Uterus (tissue), 2 donors: ENCODE results near the gene GHRL.

ENCODE experiments used
- POLR2A ChIP-seq, 2 donors: fragments of 450-650 bp; IDR thresholded peaks; one replicate each; pipeline ENCODE4 v1.6.1; 2016; ENCODE audit warnings: antibody characterized with exemption in 2 of 2, mild to moderate bottlenecking in 1 of 2, moderate library complexity in 1 of 2
- TF ChIP-seq, protein P1 (sequence below), 4 experiments: fragments of 200-600 bp in 2 of 4; fragments of 450-650 bp in 2 of 4; sonication (generic) in 2 of 4; IDR thresholded peaks; one replicate each; pipeline ENCODE4 v1.5.1; 2016 to 2019; ENCODE audit warnings: antibody characterized with exemption in 4 of 4, mild to moderate bottlenecking in 2 of 4, moderate library complexity in 1 of 4

GRCh38 chr3:10265833-10266232 is 26.9 kb downstream of the GHRL start:
- TF ChIP-seq, protein P1, sequence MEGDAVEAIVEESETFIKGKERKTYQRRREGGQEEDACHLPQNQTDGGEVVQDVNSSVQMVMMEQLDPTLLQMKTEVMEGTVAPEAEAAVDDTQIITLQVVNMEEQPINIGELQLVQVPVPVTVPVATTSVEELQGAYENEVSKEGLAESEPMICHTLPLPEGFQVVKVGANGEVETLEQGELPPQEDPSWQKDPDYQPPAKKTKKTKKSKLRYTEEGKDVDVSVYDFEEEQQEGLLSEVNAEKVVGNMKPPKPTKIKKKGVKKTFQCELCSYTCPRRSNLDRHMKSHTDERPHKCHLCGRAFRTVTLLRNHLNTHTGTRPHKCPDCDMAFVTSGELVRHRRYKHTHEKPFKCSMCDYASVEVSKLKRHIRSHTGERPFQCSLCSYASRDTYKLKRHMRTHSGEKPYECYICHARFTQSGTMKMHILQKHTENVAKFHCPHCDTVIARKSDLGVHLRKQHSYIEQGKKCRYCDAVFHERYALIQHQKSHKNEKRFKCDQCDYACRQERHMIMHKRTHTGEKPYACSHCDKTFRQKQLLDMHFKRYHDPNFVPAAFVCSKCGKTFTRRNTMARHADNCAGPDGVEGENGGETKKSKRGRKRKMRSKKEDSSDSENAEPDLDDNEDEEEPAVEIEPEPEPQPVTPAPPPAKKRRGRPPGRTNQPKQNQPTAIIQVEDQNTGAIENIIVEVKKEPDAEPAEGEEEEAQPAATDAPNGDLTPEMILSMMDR (IDR thresholded peaks at IDR 0.05) = no peak
- TF ChIP-seq POLR2A (IDR thresholded peaks at IDR 0.05) = no peak
